HL-60 (cell line): ENCODE measurements around the gene IL27RA.

Source experiments
- GABPA ChIP-seq: IDR thresholded peaks from 2 replicates; pipeline ENCODE4 v1.6.1; 2012; ENCODE audit warnings: low read depth
- POLR2AphosphoS5 ChIP-seq: IDR thresholded peaks from 2 replicates; pipeline ENCODE4 v1.6.1; 2012; ENCODE audit warnings: low read depth
- TF ChIP-seq, protein P1 (sequence below): IDR thresholded peaks from one replicate; pipeline ENCODE4 v1.5.1; 2011; ENCODE audit warnings: low read length, control low read depth, inconsistent platforms; ENCODE audit not compliant: insufficient read depth
- TF ChIP-seq, protein P2 (sequence below): IDR thresholded peaks from 2 replicates; pipeline ENCODE4 v1.6.1; 2012; ENCODE audit warnings: low read depth; ENCODE audit not compliant: insufficient replicate concordance

DNA sequence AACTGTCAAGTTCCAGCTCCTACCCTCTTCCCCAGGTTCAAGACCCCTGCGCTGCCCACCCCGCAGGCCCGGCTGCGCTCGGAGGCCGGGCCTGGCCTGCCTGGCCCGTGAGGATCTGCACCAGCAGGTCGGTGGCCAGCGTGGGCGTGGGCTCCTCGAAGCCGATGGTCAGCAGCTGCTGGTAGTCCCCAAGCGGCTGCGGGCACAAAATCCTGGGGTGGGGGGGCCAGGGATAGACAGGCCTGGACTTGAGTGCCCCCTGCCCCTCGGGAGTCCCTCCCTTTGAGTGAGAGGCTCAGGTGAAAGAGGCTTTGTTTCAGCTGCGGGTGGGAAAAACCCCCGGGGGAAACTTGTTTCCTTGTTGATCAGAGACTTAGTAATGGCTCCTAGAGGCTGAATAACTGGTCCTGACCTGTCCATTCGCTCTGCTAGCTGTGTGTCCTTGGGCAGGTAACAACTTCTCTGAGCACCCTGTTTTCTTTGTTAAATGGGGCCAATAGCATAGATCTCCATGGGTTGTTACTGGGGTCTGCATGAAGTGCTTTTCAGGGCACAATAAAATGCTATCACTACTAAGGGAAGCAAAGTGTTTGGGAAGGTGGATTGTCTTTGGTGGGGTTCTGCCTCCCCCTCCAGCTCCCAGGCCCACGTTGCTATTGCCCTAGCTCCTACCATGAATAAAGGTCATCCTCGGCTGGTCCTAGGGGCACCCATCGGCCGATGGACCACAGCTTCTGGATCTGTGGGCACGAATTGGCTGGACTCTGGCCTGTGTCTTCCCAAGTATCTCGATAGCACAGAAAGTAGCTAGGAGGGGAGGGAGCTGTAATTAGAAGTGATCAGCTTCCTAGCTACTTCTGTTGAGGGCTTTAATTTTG lies 50.5 kb downstream of the IL27RA start:
- TF ChIP-seq POLR2AphosphoS5 (no peak), GABPA (no peak)
- TF ChIP-seq, protein P1, sequence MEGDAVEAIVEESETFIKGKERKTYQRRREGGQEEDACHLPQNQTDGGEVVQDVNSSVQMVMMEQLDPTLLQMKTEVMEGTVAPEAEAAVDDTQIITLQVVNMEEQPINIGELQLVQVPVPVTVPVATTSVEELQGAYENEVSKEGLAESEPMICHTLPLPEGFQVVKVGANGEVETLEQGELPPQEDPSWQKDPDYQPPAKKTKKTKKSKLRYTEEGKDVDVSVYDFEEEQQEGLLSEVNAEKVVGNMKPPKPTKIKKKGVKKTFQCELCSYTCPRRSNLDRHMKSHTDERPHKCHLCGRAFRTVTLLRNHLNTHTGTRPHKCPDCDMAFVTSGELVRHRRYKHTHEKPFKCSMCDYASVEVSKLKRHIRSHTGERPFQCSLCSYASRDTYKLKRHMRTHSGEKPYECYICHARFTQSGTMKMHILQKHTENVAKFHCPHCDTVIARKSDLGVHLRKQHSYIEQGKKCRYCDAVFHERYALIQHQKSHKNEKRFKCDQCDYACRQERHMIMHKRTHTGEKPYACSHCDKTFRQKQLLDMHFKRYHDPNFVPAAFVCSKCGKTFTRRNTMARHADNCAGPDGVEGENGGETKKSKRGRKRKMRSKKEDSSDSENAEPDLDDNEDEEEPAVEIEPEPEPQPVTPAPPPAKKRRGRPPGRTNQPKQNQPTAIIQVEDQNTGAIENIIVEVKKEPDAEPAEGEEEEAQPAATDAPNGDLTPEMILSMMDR, result no peak
- TF ChIP-seq, protein P2, sequence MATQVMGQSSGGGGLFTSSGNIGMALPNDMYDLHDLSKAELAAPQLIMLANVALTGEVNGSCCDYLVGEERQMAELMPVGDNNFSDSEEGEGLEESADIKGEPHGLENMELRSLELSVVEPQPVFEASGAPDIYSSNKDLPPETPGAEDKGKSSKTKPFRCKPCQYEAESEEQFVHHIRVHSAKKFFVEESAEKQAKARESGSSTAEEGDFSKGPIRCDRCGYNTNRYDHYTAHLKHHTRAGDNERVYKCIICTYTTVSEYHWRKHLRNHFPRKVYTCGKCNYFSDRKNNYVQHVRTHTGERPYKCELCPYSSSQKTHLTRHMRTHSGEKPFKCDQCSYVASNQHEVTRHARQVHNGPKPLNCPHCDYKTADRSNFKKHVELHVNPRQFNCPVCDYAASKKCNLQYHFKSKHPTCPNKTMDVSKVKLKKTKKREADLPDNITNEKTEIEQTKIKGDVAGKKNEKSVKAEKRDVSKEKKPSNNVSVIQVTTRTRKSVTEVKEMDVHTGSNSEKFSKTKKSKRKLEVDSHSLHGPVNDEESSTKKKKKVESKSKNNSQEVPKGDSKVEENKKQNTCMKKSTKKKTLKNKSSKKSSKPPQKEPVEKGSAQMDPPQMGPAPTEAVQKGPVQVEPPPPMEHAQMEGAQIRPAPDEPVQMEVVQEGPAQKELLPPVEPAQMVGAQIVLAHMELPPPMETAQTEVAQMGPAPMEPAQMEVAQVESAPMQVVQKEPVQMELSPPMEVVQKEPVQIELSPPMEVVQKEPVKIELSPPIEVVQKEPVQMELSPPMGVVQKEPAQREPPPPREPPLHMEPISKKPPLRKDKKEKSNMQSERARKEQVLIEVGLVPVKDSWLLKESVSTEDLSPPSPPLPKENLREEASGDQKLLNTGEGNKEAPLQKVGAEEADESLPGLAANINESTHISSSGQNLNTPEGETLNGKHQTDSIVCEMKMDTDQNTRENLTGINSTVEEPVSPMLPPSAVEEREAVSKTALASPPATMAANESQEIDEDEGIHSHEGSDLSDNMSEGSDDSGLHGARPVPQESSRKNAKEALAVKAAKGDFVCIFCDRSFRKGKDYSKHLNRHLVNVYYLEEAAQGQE, result no peak
